Mesenchymal stem cell (in vitro differentiated cells and primary cell): ENCODE results near the gene TLCD1.

Source experiments
- DNase-seq: peaks from one replicate; pipeline ENCODE4 v3.0.0-alpha.2; 2013
- H2AFZ ChIP-seq: one replicate; pipeline ENCODE4 v1.6.1; 2013; ENCODE audit warnings: low read depth, mild to moderate bottlenecking, control low read depth, inconsistent platforms, low read length, moderate library complexity
- H2AK5ac ChIP-seq: 2 replicates; pipeline ENCODE4 v1.6.1; 2013; ENCODE audit warnings: low read length, moderate library complexity, mild to moderate bottlenecking, inconsistent platforms; ENCODE audit not compliant: severe bottlenecking
- H2BK120ac ChIP-seq: one replicate; pipeline ENCODE4 v1.6.1; 2013; ENCODE audit warnings: low read depth, mild to moderate bottlenecking, inconsistent platforms, low read length, moderate library complexity
- H2BK12ac ChIP-seq, 2 experiments: one replicate each; pipeline ENCODE4 v1.6.1; 2013; ENCODE audit warnings: inconsistent platforms in 2 of 2, low read length in 2 of 2, mild to moderate bottlenecking in 2 of 2, moderate library complexity in 2 of 2, control low read depth in 1 of 2
- H2BK15ac ChIP-seq: one replicate; pipeline ENCODE4 v1.6.1; 2013; ENCODE audit warnings: mild to moderate bottlenecking, low read depth, inconsistent platforms; ENCODE audit not compliant: poor library complexity, severe bottlenecking
- H2BK5ac ChIP-seq: 2 replicates; pipeline ENCODE4 v1.6.1; 2013; ENCODE audit warnings: low read depth, mild to moderate bottlenecking, low read length, control low read depth, inconsistent platforms; ENCODE audit not compliant: poor library complexity, severe bottlenecking
- H3K14ac ChIP-seq, 2 experiments: one replicate each; pipeline ENCODE4 v1.6.1; 2013; ENCODE audit warnings: inconsistent platforms in 2 of 2, low read length in 2 of 2, control low read depth in 1 of 2, mild to moderate bottlenecking in 1 of 2, moderate library complexity in 1 of 2
- H3K18ac ChIP-seq, 2 experiments: one replicate each; pipeline ENCODE4 v1.6.1; 2013; ENCODE audit warnings: inconsistent platforms in 2 of 2, low read length in 2 of 2, control low read depth in 1 of 2, low read depth in 1 of 2, mild to moderate bottlenecking in 1 of 2
- H3K23ac ChIP-seq, 2 experiments: one replicate each; pipeline ENCODE4 v1.6.1; 2013; ENCODE audit warnings: inconsistent platforms in 2 of 2, low read length in 2 of 2, mild to moderate bottlenecking in 2 of 2, moderate library complexity in 2 of 2, control low read depth in 1 of 2
- H3K27ac ChIP-seq: 2 replicates; pipeline ENCODE4 v1.5.1; 2013; ENCODE audit warnings: mild to moderate bottlenecking, moderate library complexity, low read length, control low read depth, inconsistent platforms; ENCODE audit not compliant: poor library complexity, severe bottlenecking
- H3K27me3 ChIP-seq, 2 experiments: 2 replicates each; pipeline versions ENCODE4 v1.6.1 to v1.7.0; 2013; ENCODE audit warnings: low read length in 2 of 2, mild to moderate bottlenecking in 2 of 2, moderate library complexity in 2 of 2, control low read depth in 1 of 2, inconsistent platforms in 1 of 2; ENCODE audit not compliant: control insufficient read depth in 1 of 2, insufficient read depth in 1 of 2
- H3K36me3 ChIP-seq, 2 experiments: 2 replicates each; pipeline versions ENCODE4 v1.6.1 to v1.7.0; 2013; ENCODE audit warnings: low read length in 2 of 2, control low read depth in 1 of 2, inconsistent platforms in 1 of 2, low read depth in 1 of 2, mild to moderate bottlenecking in 1 of 2; ENCODE audit not compliant: insufficient read depth in 2 of 2, control insufficient read depth in 1 of 2
- H3K4ac ChIP-seq, 2 experiments: one replicate each; pipeline ENCODE4 v1.6.1; 2013; ENCODE audit warnings: inconsistent platforms in 2 of 2, low read length in 2 of 2, mild to moderate bottlenecking in 2 of 2, moderate library complexity in 2 of 2, control low read depth in 1 of 2, low read depth in 1 of 2
- H3K4me1 ChIP-seq: 2 replicates; pipeline ENCODE4 v1.6.1; 2013; ENCODE audit warnings: low read depth, low read length, control low read depth; ENCODE audit not compliant: control insufficient read depth, insufficient read depth
- H3K4me2 ChIP-seq: 2 replicates; pipeline ENCODE4 v1.6.1; 2013; ENCODE audit warnings: low read length, mild to moderate bottlenecking, inconsistent platforms; ENCODE audit not compliant: poor library complexity, severe bottlenecking
- H3K4me3 ChIP-seq, 2 experiments: 2 replicates each; pipeline versions ENCODE4 v1.5.1 to v1.7.0; 2013; ENCODE audit warnings: low read length in 2 of 2, mild to moderate bottlenecking in 2 of 2, control low read depth in 1 of 2, low read depth in 1 of 2; ENCODE audit not compliant: insufficient read depth in 1 of 2
- H3K79me1 ChIP-seq: replicated peaks from 2 replicates; pipeline ENCODE4 v1.6.1; 2013; ENCODE audit warnings: mild to moderate bottlenecking, control low read depth, low read length, inconsistent platforms; ENCODE audit not compliant: poor library complexity, severe bottlenecking
- H3K9ac ChIP-seq: 2 replicates; pipeline ENCODE4 v1.7.0; 2013; ENCODE audit warnings: mild to moderate bottlenecking, low read length, moderate library complexity
- H3K9me3 ChIP-seq: 2 replicates; pipeline ENCODE4 v1.7.0; 2013; ENCODE audit warnings: mild to moderate bottlenecking, low read length; ENCODE audit not compliant: control insufficient read depth
- H4K8ac ChIP-seq: one replicate; pipeline ENCODE4 v1.6.1; 2013; ENCODE audit warnings: inconsistent platforms, mild to moderate bottlenecking, low read length, moderate library complexity
- H4K91ac ChIP-seq: one replicate; pipeline ENCODE4 v1.6.1; 2013; ENCODE audit warnings: mild to moderate bottlenecking, low read length, inconsistent platforms
- WGBS: methylation state at CpG from one replicate; pipeline ENCODE4 v1.1.7; 2013; ENCODE audit warnings: mixed read lengths; 5-methylcytosine and 5-hydroxymethylcytosine counted together

TLCD1 gene

DNA sequence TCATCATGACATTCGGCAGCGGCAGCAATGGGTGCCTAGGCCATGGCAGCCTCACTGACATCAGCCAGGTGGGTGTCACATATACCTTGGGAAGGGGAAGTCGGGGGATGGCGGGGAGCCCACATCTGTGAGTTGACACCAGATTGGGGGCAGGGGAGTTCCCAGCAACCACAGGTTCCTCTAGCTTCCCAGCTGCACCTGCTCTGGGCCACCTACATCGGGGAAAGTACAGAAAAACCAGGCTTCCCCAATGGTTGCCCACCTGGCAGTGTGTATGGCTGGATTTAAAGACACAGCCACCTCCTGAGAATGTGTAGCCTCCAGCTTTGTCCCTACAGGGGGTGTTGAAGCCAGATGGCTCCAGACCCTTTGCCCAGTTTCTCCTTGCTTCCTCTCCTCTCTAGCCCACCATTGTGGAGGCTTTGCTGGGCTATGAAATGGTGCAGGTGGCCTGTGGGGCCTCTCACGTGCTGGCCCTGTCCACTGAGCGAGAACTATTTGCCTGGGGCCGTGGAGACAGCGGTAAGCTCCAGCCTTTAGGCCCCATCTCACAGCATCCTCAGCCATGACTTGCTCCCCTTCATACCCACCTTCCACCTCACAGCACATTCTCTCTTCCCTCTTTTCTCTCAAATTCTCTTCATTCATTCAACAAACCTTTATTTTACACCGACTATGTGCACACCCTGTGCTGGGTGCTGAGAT lies 12.8 kb upstream of the TLCD1 start:
- WGBS = 94% methylated on average over 9 of the region's 10 CpGs
- peaks cover 3% of the 10 kb centered on the region for H3K79me1 ChIP-seq

GRCh38 chr17:28737770-28738679 lies 12.0 kb upstream of the TLCD1 start:
- 94% methylated on average over 22 of the region's 22 CpGs for WGBS

More for the DNA sequence above, 12.8 kb upstream of the TLCD1 start:
- Histone ChIP-seq H3K4ac (no peak overlapping the region), H2BK12ac (no peak overlapping the region), H3K4me1 (peaks cover 12% of the 10 kb centered on the region), H3K9me3 (no peaks in the 10 kb centered on the region), H3K4me2 (no peak overlapping the region), H4K91ac (no peak overlapping the region), H3K14ac (no peak overlapping the region), H3K36me3 (peaks cover 21 to 40% of the 10 kb centered on the region in 2 experiments), H3K23ac (no peak overlapping the region), H2AK5ac (no peak overlapping the region), H2BK120ac (no peak overlapping the region), H3K27ac (no peak overlapping the region), H2BK15ac (no peak overlapping the region), H3K18ac (no peak overlapping the region), H3K27me3 (no peaks in the 10 kb centered on the region), H3K9ac (no peak overlapping the region), H4K8ac (no peak overlapping the region), H3K4me3 (no peak overlapping the region), H2AFZ (no peak overlapping the region), H2BK5ac (no peak overlapping the region)
- DNase-seq = no peak

GRCh38 chr17:28737316-28737715 lies 11.3 kb upstream of the TLCD1 start:
- no peak overlapping the region for H3K27ac ChIP-seq
- H3K4me2 ChIP-seq = no peak overlapping the region
- no peak for DNase-seq
- H2BK15ac ChIP-seq = no peak overlapping the region
- no peak overlapping the region for H2BK120ac ChIP-seq
- H3K4me3 ChIP-seq = no peak overlapping the region
- 94% methylated on average over 12 of the region's 12 CpGs for WGBS
- H4K8ac ChIP-seq = no peak overlapping the region
- H3K4ac ChIP-seq = no peak overlapping the region
- H3K23ac ChIP-seq = no peak overlapping the region
- H4K91ac ChIP-seq = no peak overlapping the region
- H3K79me1 ChIP-seq = peaks cover 3% of the 10 kb centered on the region
- no peaks in the 10 kb centered on the region for H3K9me3 ChIP-seq
- H3K9ac ChIP-seq = no peak overlapping the region
- H3K27me3 ChIP-seq = no peaks in the 10 kb centered on the region
- no peak overlapping the region for H3K14ac ChIP-seq
- H2AFZ ChIP-seq = no peak overlapping the region
- peaks cover 10% of the 10 kb centered on the region for H3K4me1 ChIP-seq
- no peak overlapping the region for H3K18ac ChIP-seq
- H2AK5ac ChIP-seq = no peak overlapping the region
- peaks cover 22 to 40% of the 10 kb centered on the region in 2 experiments for H3K36me3 ChIP-seq
- no peak overlapping the region for H2BK5ac ChIP-seq
- no peak overlapping the region for H2BK12ac ChIP-seq

More at GRCh38 chr17:28737770-28738679, 12.0 kb upstream of the TLCD1 start:
- no peak overlapping the region for H3K23ac ChIP-seq
- H3K36me3 ChIP-seq = peaks cover 22 to 40% of the 10 kb centered on the region in 2 experiments
- peaks cover 12% of the 10 kb centered on the region for H3K4me1 ChIP-seq
- no peak overlapping the region for H4K91ac ChIP-seq
- no peak overlapping the region for H2BK15ac ChIP-seq
- no peak overlapping the region for H3K14ac ChIP-seq
- H2AFZ ChIP-seq = no peak overlapping the region
- H3K4me3 ChIP-seq = no peak overlapping the region
- H4K8ac ChIP-seq = no peak overlapping the region
- no peak overlapping the region for H3K18ac ChIP-seq
- H2BK12ac ChIP-seq = no peak overlapping the region
- H3K27ac ChIP-seq = no peak overlapping the region
- H2BK120ac ChIP-seq = no peak overlapping the region
- DNase-seq = no peak
- H3K79me1 ChIP-seq = peaks cover 3% of the 10 kb centered on the region
- no peak overlapping the region for H2BK5ac ChIP-seq
- no peak overlapping the region for H3K9ac ChIP-seq
- no peak overlapping the region for H2AK5ac ChIP-seq
- H3K9me3 ChIP-seq = no peaks in the 10 kb centered on the region
- H3K4me2 ChIP-seq = no peak overlapping the region
- H3K27me3 ChIP-seq = no peaks in the 10 kb centered on the region
- no peak overlapping the region for H3K4ac ChIP-seq
